Liver (tissue), 9 donors: Measurements from ENCODE around the gene FMN1. TPM values are rescaled to one million over a fixed set of nuclear protein-coding genes. Genes with fewer than 3 reads are reported as not detected.

Experiments
- DNase-seq: peaks from one replicate; pipeline ENCODE4 v3.0.0-alpha.2; 2017; ENCODE audit warnings: low spot score
- H3K27ac ChIP-seq, 2 donors: one replicate each; pipeline ENCODE4 v1.7.0; 2013; ENCODE audit warnings: inconsistent platforms in 2 of 2, low read length in 2 of 2, control low read depth in 1 of 2, low read depth in 1 of 2, mild to moderate bottlenecking in 1 of 2
- H3K27me3 ChIP-seq, 4 donors: one replicate each; pipeline versions ENCODE4 v1.6.1 to v1.7.0; 2013; ENCODE audit warnings: low read length in 3 of 4, inconsistent platforms in 1 of 4, mild to moderate bottlenecking in 1 of 4, moderate library complexity in 1 of 4; ENCODE audit not compliant: control insufficient read depth in 4 of 4, insufficient read depth in 4 of 4
- H3K36me3 ChIP-seq, 4 donors: one replicate each; pipeline versions ENCODE4 v1.6.1 to v1.7.0; 2013; ENCODE audit warnings: low read length in 3 of 4, mild to moderate bottlenecking in 3 of 4, low read depth in 1 of 4, moderate library complexity in 1 of 4; ENCODE audit not compliant: control insufficient read depth in 4 of 4, insufficient read depth in 3 of 4
- H3K4me1 ChIP-seq, 4 donors: one replicate each; pipeline versions ENCODE4 v1.6.1 to v1.7.0; 2013; ENCODE audit warnings: low read length in 3 of 4, mild to moderate bottlenecking in 3 of 4, moderate library complexity in 1 of 4; ENCODE audit not compliant: control insufficient read depth in 4 of 4, insufficient read depth in 4 of 4
- H3K4me3 ChIP-seq, 3 donors: one replicate each; pipeline versions ENCODE4 v1.6.1 to v1.7.0; 2013; ENCODE audit warnings: low read length in 3 of 3, control low read depth in 1 of 3, low read depth in 1 of 3, mild to moderate bottlenecking in 1 of 3
- H3K9ac ChIP-seq, 2 donors: one replicate each; pipeline ENCODE4 v1.7.0; 2013; ENCODE audit warnings: low read length in 2 of 2, mild to moderate bottlenecking in 2 of 2, moderate library complexity in 2 of 2, control low read depth in 1 of 2, low read depth in 1 of 2
- H3K9me3 ChIP-seq, 4 donors: one replicate each; pipeline versions ENCODE4 v1.6.1 to v1.7.0; 2013; ENCODE audit warnings: low read length in 3 of 4; ENCODE audit not compliant: control insufficient read depth in 4 of 4
- ATF3 ChIP-seq: IDR thresholded peaks from 2 replicates; pipeline ENCODE4 v1.6.1; 2016; ENCODE audit warnings: antibody characterized with exemption
- EGR1 ChIP-seq, 2 donors: IDR thresholded peaks; 2 replicates each; pipeline ENCODE4 v1.6.1; 2016 to 2018; ENCODE audit warnings: antibody characterized with exemption in 2 of 2, low read depth in 2 of 2
- FOXA1 ChIP-seq: IDR thresholded peaks from 2 replicates; pipeline ENCODE4 v1.6.1; 2016; ENCODE audit warnings: antibody characterized with exemption
- FOXA2 ChIP-seq: IDR thresholded peaks from 2 replicates; pipeline ENCODE4 v1.6.1; 2016; ENCODE audit warnings: antibody characterized with exemption
- GABPA ChIP-seq, 2 donors: IDR thresholded peaks in 1 of 2; conservative IDR thresholded peaks in 1 of 2; 2 replicates each; pipeline ENCODE4 v1.6.1; 2016; ENCODE audit warnings: antibody characterized with exemption in 2 of 2, mild to moderate bottlenecking in 1 of 2, moderate library complexity in 1 of 2
- HNF4A ChIP-seq, 2 donors: conservative IDR thresholded peaks; 2 replicates each; pipeline ENCODE4 v1.6.1; 2016; ENCODE audit warnings: antibody characterized with exemption in 2 of 2, mild to moderate bottlenecking in 2 of 2
- HNF4G ChIP-seq: IDR thresholded peaks from 2 replicates; pipeline ENCODE4 v1.6.1; 2016; ENCODE audit warnings: antibody characterized with exemption
- JUND ChIP-seq, 2 donors: IDR thresholded peaks; 2 replicates each; pipeline ENCODE4 v1.6.1; 2016; ENCODE audit warnings: antibody characterized with exemption in 2 of 2
- MAX ChIP-seq: IDR thresholded peaks from 2 replicates; pipeline ENCODE4 v1.6.1; 2016; ENCODE audit warnings: antibody characterized with exemption
- NR2F2 ChIP-seq: IDR thresholded peaks from 2 replicates; pipeline ENCODE4 v1.6.1; 2016; ENCODE audit warnings: antibody characterized with exemption
- RAD21 ChIP-seq, 2 donors: IDR thresholded peaks; 2 replicates each; pipeline ENCODE4 v1.6.1; 2016; ENCODE audit warnings: antibody characterized with exemption in 2 of 2, mild to moderate bottlenecking in 2 of 2
- REST ChIP-seq: IDR thresholded peaks from 2 replicates; pipeline ENCODE4 v1.6.1; 2016; ENCODE audit warnings: antibody characterized with exemption, mild to moderate bottlenecking
- RXRA ChIP-seq, 2 donors: IDR thresholded peaks; 2 replicates each; pipeline ENCODE4 v1.6.1; 2017 to 2018; ENCODE audit warnings: antibody characterized with exemption in 2 of 2, mild to moderate bottlenecking in 1 of 2
- SP1 ChIP-seq: IDR thresholded peaks from 2 replicates; pipeline ENCODE4 v1.6.1; 2018; ENCODE audit warnings: antibody characterized with exemption, mild to moderate bottlenecking
- TAF1 ChIP-seq: conservative IDR thresholded peaks from 2 replicates; pipeline ENCODE4 v1.6.1; 2016; ENCODE audit warnings: antibody characterized with exemption, mild to moderate bottlenecking
- YY1 ChIP-seq: IDR thresholded peaks from 2 replicates; pipeline ENCODE4 v1.6.1; 2016; ENCODE audit warnings: antibody characterized with exemption, mild to moderate bottlenecking
- ZBTB33 ChIP-seq: IDR thresholded peaks from 2 replicates; pipeline ENCODE4 v1.6.1; 2016; ENCODE audit warnings: antibody characterized with exemption
- WGBS: extraction: QIAGEN DNeasy Blood & Tissue Kit; methylation state at CpG from one replicate; pipeline ENCODE4 v1.1.7; 2013; 5-methylcytosine and 5-hydroxymethylcytosine counted together
- polyA plus RNA-seq, 2 donors: library from polyadenylated mRNA; stranded (reverse) in 1 of 2; unstranded in 1 of 2; fragments of 200-250 nt in 1 of 2; fragments of >200 nt in 1 of 2; fragmentation: Nextera tagmentation in 1 of 2; extraction: Ambion mirVana in 1 of 2; gene quantifications; one replicate each; pipeline versions ENCODE4 v1.2.1 to v1.2.3, GENCODE V29; 2013 to 2015
- total RNA-seq, 2 donors: library from RNA; depleted of rRNA; stranded (reverse); fragments of >200 nt; gene quantifications; one replicate each; pipeline ENCODE4 v1.2.3, GENCODE V29; 2014
- donor health status: healthy.
- donor health status: healthy.
- donor health status: healthy.
- donor health status: healthy.
- donor health status: healthy.

FMN1 gene
- total and polyA plus RNA-seq, 4 donors, result 0.21 to 5.4 (median 0.53) TPM

- WGBS, result 86% methylated on average over 2 of the region's 2 CpGs
- DNase-seq, result no peak
- Histone ChIP-seq H3K9ac (no peak overlapping the region), H3K4me1 (peaks cover 0 to 2% (median 0%) of the 10 kb centered on the region in 4 donors), H3K27me3 (peaks cover 0 to 3% (median 1%) of the 10 kb centered on the region in 4 donors), H3K9me3 (no peaks in the 10 kb centered on the region), H3K36me3 (no peaks in the 10 kb centered on the region), H3K4me3 (no peak overlapping the region), H3K27ac (no peak overlapping the region)
- TF ChIP-seq JUND (IDR thresholded peaks at IDR 0.05), result no peak
- no peak for TF ChIP-seq YY1
- TF ChIP-seq REST, result no peak
- no peak for TF ChIP-seq FOXA1
- TF ChIP-seq MAX, result no peak
These were observed 285.1 kb downstream of the FMN1 start for GRCh38 chr15:32909431-32909830.

- H3K9ac ChIP-seq, result no peak overlapping the region
- peaks cover 0 to 2% (median 0%) of the 10 kb centered on the region in 4 donors for H3K4me1 ChIP-seq
- no peak for TF ChIP-seq RAD21 (IDR thresholded peaks at IDR 0.05)
- no peak for TF ChIP-seq TAF1
- TF ChIP-seq HNF4A (conservative IDR thresholded peaks at IDR 0.05), result no peak
- no peaks in the 10 kb centered on the region for H3K36me3 ChIP-seq
- WGBS, result 84% methylated on average over 4 of the region's 4 CpGs
- H3K9me3 ChIP-seq, result no peaks in the 10 kb centered on the region
- no peak for DNase-seq
- H3K27me3 ChIP-seq, result peaks cover 0 to 5% (median 2%) of the 10 kb centered on the region in 4 donors
- no peak overlapping the region for H3K4me3 ChIP-seq
- no peak overlapping the region for H3K27ac ChIP-seq
These were observed 285.6 kb downstream of the FMN1 start for GRCh38 chr15:32908872-32909271.

GRCh38 chr15:32908135-32908801 lies 286.2 kb downstream of the FMN1 start:
- DNase-seq, result no peak
- H3K36me3 ChIP-seq, result no peaks in the 10 kb centered on the region
- no peaks in the 10 kb centered on the region for H3K9me3 ChIP-seq
- H3K4me3 ChIP-seq, result no peak overlapping the region
- H3K9ac ChIP-seq, result no peak overlapping the region
- H3K27me3 ChIP-seq, result peaks cover 0 to 5% (median 1%) of the 10 kb centered on the region in 4 donors
- H3K4me1 ChIP-seq, result peaks cover 0 to 2% (median 0%) of the 10 kb centered on the region in 4 donors
- 46% methylated on average over 5 of the region's 5 CpGs for WGBS
- no peak overlapping the region for H3K27ac ChIP-seq
- TF ChIP-seq FOXA1, result no peak
- TF ChIP-seq RAD21 (IDR thresholded peaks at IDR 0.05), result no peak
- no peak for TF ChIP-seq HNF4A (conservative IDR thresholded peaks at IDR 0.05)
- TF ChIP-seq EGR1 (IDR thresholded peaks at IDR 0.05; ENCODE audit: low read depth in 2 of 2), result no peak
- no peak for TF ChIP-seq YY1
- TF ChIP-seq REST, result no peak
- TF ChIP-seq SP1, result no peak
- no peak for TF ChIP-seq HNF4G
- no peak for TF ChIP-seq TAF1
- TF ChIP-seq GABPA (IDR thresholded peaks at IDR 0.05 in 1 of 2, conservative IDR thresholded peaks at IDR 0.05 in 1 of 2), result no peak
- TF ChIP-seq NR2F2, result no peak
- no peak for TF ChIP-seq FOXA2
- TF ChIP-seq MAX, result no peak
- no peak for TF ChIP-seq ATF3
- no peak for TF ChIP-seq ZBTB33
- TF ChIP-seq JUND (IDR thresholded peaks at IDR 0.05), result no peak
- no peak for TF ChIP-seq RXRA (IDR thresholded peaks at IDR 0.05)
